K562 (cell line): ENCODE measurements around the gene SLC1A2. TPM values are rescaled to one million over a fixed set of nuclear protein-coding genes. Genes with fewer than 3 reads are reported as not detected.

ENCODE experiments used
- ATAC-seq: fragments of 200-7000 bp; cut with Tn5 transposase; 3 replicates; pipeline ENCODE4 v1.9.1; 2020; ENCODE audit warnings: moderate library complexity
- BruUV-seq: library from RNA; stranded (reverse); fragments of 400-500 nt; replicated peaks from 2 replicates; lab custom pipeline; 2021; lab: Mats Ljungman, UMichigan
- CTCF ChIA-PET: fragments of 300-600 bp; formaldehyde crosslinking; extraction: SDS; loops from one replicate; lab custom pipeline; 2021; ENCODE audit warnings: low intra/inter-chr PET ratio; lab: Yijun Ruan, JAX
- POLR2A ChIA-PET: fragments of 300-600, 350-650 bp; sonication (Branson Sonifier 250); formaldehyde crosslinking; extraction: SDS; loops from one replicate; lab custom pipeline; 2021; ENCODE audit warnings: antibody characterized with exemption, inconsistent platforms; lab: Yijun Ruan, JAX
- DNase-seq, 4 experiments: peaks; one replicate each; pipeline versions ENCODE4 v3.0.0 to v3.0.0-alpha.2; 2011 to 2018; ENCODE audit warnings: low spot score in 3 of 4, mixed read lengths in 3 of 4; ENCODE audit errors: extremely low read depth in 1 of 4
- FAIRE-seq: peaks from 2 replicates; lab custom pipeline; 2011; peaks lifted over from hg19 to GRCh38; lab: Jason Lieb, UNC
- H2AFZ ChIP-seq: 2 replicates; pipeline ENCODE4 v1.6.0; 2011; ENCODE audit warnings: low read depth, low read length, control low read depth, inconsistent platforms
- H3K27ac ChIP-seq: fragments of 200-600 bp; 3 replicates; pipeline ENCODE4 v1.8.0; 2011; ENCODE audit warnings: low read depth, mild to moderate bottlenecking, control low read depth, inconsistent platforms, low read length, moderate library complexity, mixed read lengths; ENCODE audit errors: extremely low read depth
- H3K27me3 ChIP-seq, 2 experiments: fragments of 300-600 bp in 1 of 2; 2 replicates in 1 of 2; 3 replicates in 1 of 2; pipeline versions ENCODE4 v1.6.0 to v1.8.0; 2011; ENCODE audit warnings: inconsistent platforms in 2 of 2, low read length in 2 of 2, mild to moderate bottlenecking in 1 of 2, mixed read lengths in 1 of 2, moderate library complexity in 1 of 2; ENCODE audit not compliant: control insufficient read depth in 2 of 2, insufficient read depth in 2 of 2
- H3K36me3 ChIP-seq: fragments of 300-600 bp; 3 replicates; pipeline ENCODE4 v1.8.0; 2011; ENCODE audit warnings: mild to moderate bottlenecking, low read length, inconsistent platforms; ENCODE audit not compliant: control insufficient read depth, insufficient read depth
- H3K4me1 ChIP-seq, 2 experiments: fragments of 200-600 bp in 1 of 2; replicated peaks in 1 of 2; 2 replicates in 1 of 2; 3 replicates in 1 of 2; pipeline versions ENCODE4 v1.5.1 to v1.8.0; 2011; ENCODE audit warnings: inconsistent platforms in 2 of 2, low read length in 2 of 2, mild to moderate bottlenecking in 1 of 2, mixed read lengths in 1 of 2, moderate library complexity in 1 of 2; ENCODE audit not compliant: control insufficient read depth in 2 of 2, insufficient read depth in 2 of 2
- H3K4me2 ChIP-seq: 2 replicates; pipeline ENCODE4 v1.6.1; 2011; ENCODE audit warnings: low read length, control low read depth, inconsistent platforms, mixed read lengths; ENCODE audit not compliant: insufficient read depth
- H3K4me3 ChIP-seq: fragments of 200-600 bp; sonication (generic), shearing (Covaris generic); 2 replicates; pipeline ENCODE4 v1.5.1; 2016; ENCODE audit warnings: control low read depth, inconsistent platforms
- H3K79me2 ChIP-seq: fragments of 200-600 bp; 3 replicates; pipeline ENCODE4 v1.8.0; 2011; ENCODE audit warnings: low read length, inconsistent platforms; ENCODE audit not compliant: control insufficient read depth, insufficient read depth
- H3K9ac ChIP-seq, 2 experiments: 2 replicates each; pipeline versions ENCODE4 v1.6.0 to v1.6.1; 2011; ENCODE audit warnings: low read depth in 2 of 2, low read length in 2 of 2, control low read depth in 1 of 2, inconsistent platforms in 1 of 2, mild to moderate bottlenecking in 1 of 2, mixed read lengths in 1 of 2; ENCODE audit not compliant: insufficient read depth in 1 of 2
- H3K9me1 ChIP-seq: one replicate; pipeline ENCODE4 v1.6.0; 2011; ENCODE audit warnings: inconsistent platforms, mild to moderate bottlenecking, low read length, moderate library complexity; ENCODE audit not compliant: control insufficient read depth, insufficient read depth
- H3K9me3 ChIP-seq: replicated peaks from 2 replicates; pipeline ENCODE4 v1.5.1; 2011; ENCODE audit warnings: low read depth, low read length, inconsistent platforms; ENCODE audit not compliant: control insufficient read depth, insufficient read depth
- H4K20me1 ChIP-seq: replicated peaks from 2 replicates; pipeline ENCODE4 v1.6.1; 2011; ENCODE audit warnings: low read length, inconsistent platforms, mixed read lengths; ENCODE audit not compliant: control insufficient read depth, insufficient read depth
- ARID1B ChIP-seq: fragments of 450-650 bp; IDR thresholded peaks from 2 replicates; pipeline ENCODE4 v1.6.1; 2016; ENCODE audit warnings: antibody characterized with exemption, mild to moderate bottlenecking, inconsistent platforms
- BCOR ChIP-seq: fragments of 450-650 bp; IDR thresholded peaks from 2 replicates; pipeline ENCODE4 v1.6.1; 2016
- NFXL1 ChIP-seq: fragments of 450-650 bp; formaldehyde crosslinking; IDR thresholded peaks from 2 replicates; pipeline ENCODE4 v1.4.0; 2021; ENCODE audit warnings: mild to moderate bottlenecking
- PHF8 ChIP-seq: fragments of 200-600 bp; sonication (generic); IDR thresholded peaks from 2 replicates; pipeline ENCODE4 v1.6.1; 2012; ENCODE audit warnings: mixed run types, mild to moderate bottlenecking, inconsistent platforms, low read length, moderate library complexity, borderline replicate concordance
- PTTG1 ChIP-seq: fragments of 450-650 bp; IDR thresholded peaks from 2 replicates; pipeline ENCODE4 v1.6.1; 2016; ENCODE audit warnings: low read depth, mild to moderate bottlenecking, missing genetic modification characterization, missing compliant biosample characterization
- RBM25 ChIP-seq: fragments of 200-400 bp; formaldehyde crosslinking; IDR thresholded peaks from 2 replicates; pipeline ENCODE4 v1.6.1; 2018; ENCODE audit warnings: low read length, low read depth, moderate library complexity; ENCODE audit not compliant: severe bottlenecking
- YY1 ChIP-seq, 3 experiments: IDR thresholded peaks; 2 replicates each; pipeline ENCODE4 v1.6.1; 2011; ENCODE audit warnings: low read length in 2 of 3, mild to moderate bottlenecking in 2 of 3, moderate library complexity in 2 of 3, borderline replicate concordance in 1 of 3, control low read depth in 1 of 3, low read depth in 1 of 3; ENCODE audit not compliant: insufficient read depth in 3 of 3, insufficient replicate concordance in 2 of 3, control insufficient read depth in 1 of 3, insufficient read length in 1 of 3; ENCODE audit errors: extremely low read depth in 1 of 3
- ZBTB34 ChIP-seq: fragments of 250-450 bp; sonication (Bioruptor Pico); IDR thresholded peaks from 2 replicates; pipeline ENCODE4 v1.8.0; 2021; ENCODE audit warnings: mild to moderate bottlenecking, moderate library complexity
- WGBS: fragments of 100-300 bp; shearing (Covaris generic); methylation state at CpG from one replicate; pipeline ENCODE4 v1.1.6; 2016; ENCODE audit warnings: low coverage, mixed read lengths; ENCODE audit not compliant: insufficient coverage; ENCODE audit errors: missing lambda C conversion rate; 5-methylcytosine and 5-hydroxymethylcytosine counted together
- in situ Hi-C: fragments of 300-500 bp; cut with MboI; formaldehyde crosslinking; loops from 4 replicates; pipeline ENCODE4 v1.15.0; 2018; ENCODE audit warnings: inconsistent platforms, mixed read lengths
- intact Hi-C: fragments of 100-400 bp; cut with micrococcal nuclease; formaldehyde crosslinking; loops from 2 replicates; pipeline ENCODE4 v1.14.2; 2022
- polyA plus RNA-seq, 8 experiments: library from polyadenylated mRNA; depleted of rRNA in 4 of 8; stranded (reverse) in 5 of 8; unstranded in 3 of 8; fragments of >200 nt; fragmentation: Nextera tagmentation in 2 of 8; fragmentation: Illumina TruSeq in 1 of 8; extraction: Ambion mirVana in 2 of 8; extraction: Trizol in 1 of 8; gene quantifications; 2 replicates each; pipeline versions ENCODE4 v1.2.1 to v1.2.3, GENCODE V29; 2011 to 2014; ENCODE audit warnings: inconsistent platforms in 1 of 8, missing spikeins in 1 of 8
- total RNA-seq, 7 experiments: library from RNA; depleted of rRNA in 6 of 7; stranded (reverse); fragments of >200 nt in 6 of 7; fragmentation: Illumina TruSeq in 2 of 7; extraction: Trizol in 2 of 7; gene quantifications; 2 replicates each; pipeline versions ENCODE4 v1.2.1 to v1.2.3, GENCODE V29; 2011 to 2021; ENCODE audit warnings: low replicate concordance in 1 of 7
- TF ChIP-seq, protein P1 (sequence below): fragments of 250-450 bp; sonication (Bioruptor Pico); IDR thresholded peaks from 2 replicates; pipeline ENCODE4 v1.8.0; 2022; ENCODE audit warnings: inconsistent platforms, mild to moderate bottlenecking, moderate library complexity, borderline replicate concordance

The SLC1A2 gene
- total and polyA plus RNA-seq, 9 of the 15 experiments (the other 6 are each of a cell fraction or from before 2014, with no cell fraction given) = 0.03 to 0.07 (median 0.04) TPM; not detected in 5

- TF ChIP-seq PTTG1 (no peak), NFXL1 (CRISPR knock-in tag) (no peak), ARID1B (no peak), YY1 (IDR thresholded peaks at IDR 0.05; ENCODE audit: borderline replicate concordance in 1 of 3, control insufficient read depth in 1 of 3, extremely low read depth in 1 of 3, insufficient read depth in 3 of 3, insufficient read length in 1 of 3, insufficient replicate concordance in 2 of 3, low read depth in 1 of 3, low read length in 2 of 3) (no peak)
These were observed 123.6 kb downstream of the SLC1A2 start (continued) for GRCh38 chr11:35295751-35296150.

DNA sequence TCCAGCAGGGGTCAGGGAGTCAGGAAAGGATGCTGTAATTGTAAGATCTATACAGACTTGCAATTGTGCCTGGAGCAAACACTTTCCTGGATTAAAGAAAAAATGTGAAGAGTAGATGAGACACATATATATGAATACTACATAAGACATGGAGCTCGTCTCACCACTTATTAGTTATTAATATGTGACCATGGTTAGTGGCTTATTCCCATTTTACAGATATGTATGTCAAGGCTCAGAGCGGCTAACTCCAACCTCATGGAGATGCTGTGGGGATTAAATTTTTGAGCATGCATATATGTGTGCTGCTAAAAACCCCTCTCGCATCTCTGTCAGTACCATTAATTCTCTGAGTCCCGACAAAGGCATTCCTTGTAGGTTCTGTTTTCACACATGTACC, 125.7 kb downstream of the SLC1A2 start:
- Histone ChIP-seq H3K9me1 (no peaks in the 10 kb centered on the region), H2AFZ (no peak overlapping the region), H3K4me2 (no peak overlapping the region), H4K20me1 (no peaks in the 10 kb centered on the region), H3K4me1 (no peaks in the 10 kb centered on the region), H3K9ac (no peak overlapping the region), H3K79me2 (no peaks in the 10 kb centered on the region), H3K4me3 (no peak overlapping the region), H3K27me3 (peaks cover 0 to 2% of the 10 kb centered on the region in 2 experiments; a peak in 2 of 5 replicates), H3K27ac (no peak overlapping the region), H3K9me3 (no peaks in the 10 kb centered on the region), H3K36me3 (no peaks in the 10 kb centered on the region)
- POLR2A ChIA-PET = no interaction called here
- BruUV-seq = no TSS peak
- in situ Hi-C loops (no loop called here), intact Hi-C loops (no loop called here)
- peak; percentile 80 for TF ChIP-seq RBM25
- no peak for TF ChIP-seq PHF8
- TF ChIP-seq, protein P1, sequence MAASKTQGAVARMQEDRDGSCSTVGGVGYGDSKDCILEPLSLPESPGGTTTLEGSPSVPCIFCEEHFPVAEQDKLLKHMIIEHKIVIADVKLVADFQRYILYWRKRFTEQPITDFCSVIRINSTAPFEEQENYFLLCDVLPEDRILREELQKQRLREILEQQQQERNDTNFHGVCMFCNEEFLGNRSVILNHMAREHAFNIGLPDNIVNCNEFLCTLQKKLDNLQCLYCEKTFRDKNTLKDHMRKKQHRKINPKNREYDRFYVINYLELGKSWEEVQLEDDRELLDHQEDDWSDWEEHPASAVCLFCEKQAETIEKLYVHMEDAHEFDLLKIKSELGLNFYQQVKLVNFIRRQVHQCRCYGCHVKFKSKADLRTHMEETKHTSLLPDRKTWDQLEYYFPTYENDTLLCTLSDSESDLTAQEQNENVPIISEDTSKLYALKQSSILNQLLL (CRISPR knock-in tag) = no peak
- no peak for TF ChIP-seq BCOR
- no peak for TF ChIP-seq ZBTB34 (CRISPR knock-in tag)
- CTCF ChIA-PET = no interaction called here
- WGBS = 0% methylated on average over 4 of the region's 4 CpGs
- DNase-seq (no peak), ATAC-seq (no peak), FAIRE-seq (no peak)
